Skin of body (tissue), 2 donors: ENCODE results near the gene NSUN4. TPM values are rescaled to one million over a fixed set of nuclear protein-coding genes. Genes with fewer than 3 reads are reported as not detected.

ENCODE experiments used
- DNase-seq: peaks from one replicate; lab custom pipeline; 2025; lab: John Stamatoyannopoulos, UW
- total RNA-seq: library from RNA; depleted of rRNA; stranded (reverse); fragments of >200 nt; gene quantifications from one replicate; pipeline ENCODE4 v1.2.3, GENCODE V29; 2014

The NSUN4 gene
- total RNA-seq, 1 donor from 2014 or later = 14.2 TPM

DNA sequence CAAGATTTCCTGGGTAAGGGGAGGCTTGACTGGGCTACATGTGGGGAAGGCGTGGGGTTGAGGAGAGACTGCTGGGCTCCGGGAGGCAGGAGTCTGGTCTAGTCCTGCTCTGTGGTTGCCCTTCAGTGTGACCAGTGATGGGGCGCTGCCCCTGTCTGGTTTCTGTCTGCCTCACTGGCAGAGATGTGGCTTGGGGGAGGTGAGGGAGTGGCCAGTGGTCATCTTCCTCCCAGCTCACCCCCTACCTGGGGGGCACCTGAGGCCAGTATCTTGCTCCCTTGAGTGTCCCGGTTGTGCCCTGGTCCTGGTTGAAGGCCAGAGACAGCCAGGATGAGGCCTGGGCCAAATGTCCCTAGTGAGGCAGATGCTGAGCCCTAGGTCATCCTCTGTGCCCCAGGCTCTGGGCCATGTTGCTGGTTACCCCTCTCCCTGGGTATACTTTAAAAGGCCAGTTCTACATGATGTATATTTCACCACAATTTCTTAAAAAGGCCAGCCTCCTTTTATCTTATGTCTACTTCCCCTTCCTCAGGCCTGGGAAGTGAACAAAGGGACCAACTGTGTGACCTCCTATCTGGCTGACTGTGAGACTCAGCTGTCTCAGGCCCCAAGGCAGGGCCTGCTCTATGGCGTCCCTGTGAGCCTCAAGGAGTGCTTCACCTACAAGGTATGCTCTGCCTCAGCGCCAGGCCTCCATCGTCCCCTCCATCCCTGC lies 64.0 kb downstream of the NSUN4 start:
- DNase-seq = no peak

DNA sequence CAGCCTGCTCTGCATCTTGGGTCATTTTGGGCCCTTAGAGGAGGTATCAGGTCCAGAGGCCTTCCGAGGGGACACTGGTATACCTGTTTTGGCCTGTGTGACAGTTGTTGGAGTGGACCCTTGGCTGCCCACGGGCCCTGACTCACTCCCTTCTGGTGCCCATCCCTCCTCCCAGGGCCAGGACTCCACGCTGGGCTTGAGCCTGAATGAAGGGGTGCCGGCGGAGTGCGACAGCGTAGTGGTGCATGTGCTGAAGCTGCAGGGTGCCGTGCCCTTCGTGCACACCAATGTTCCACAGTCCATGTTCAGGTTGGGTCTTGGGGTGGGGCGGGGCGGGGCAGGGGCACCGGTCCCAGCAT lies 64.6 kb downstream of the NSUN4 start:
- no peak for DNase-seq

DNA sequence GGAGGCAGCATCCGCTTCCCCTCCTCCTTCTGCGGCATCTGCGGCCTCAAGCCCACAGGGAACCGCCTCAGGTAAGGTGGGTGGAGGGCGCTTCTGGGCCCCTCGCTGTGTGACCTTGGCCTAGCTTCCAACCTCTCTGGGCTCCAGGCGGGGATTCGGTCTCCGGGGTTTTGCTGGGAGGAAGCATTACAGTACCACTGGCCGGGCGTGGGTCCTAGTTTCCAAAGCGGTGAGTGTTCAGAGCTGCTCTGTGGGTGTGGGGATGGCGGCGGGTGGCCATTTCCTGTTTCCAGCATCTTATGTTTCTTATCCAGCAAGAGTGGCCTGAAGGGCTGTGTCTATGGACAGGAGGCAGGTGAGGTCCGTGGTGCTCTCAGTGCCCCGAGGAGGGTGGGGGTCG lies 65.1 kb downstream of the NSUN4 start:
- DNase-seq = no peak

DNA sequence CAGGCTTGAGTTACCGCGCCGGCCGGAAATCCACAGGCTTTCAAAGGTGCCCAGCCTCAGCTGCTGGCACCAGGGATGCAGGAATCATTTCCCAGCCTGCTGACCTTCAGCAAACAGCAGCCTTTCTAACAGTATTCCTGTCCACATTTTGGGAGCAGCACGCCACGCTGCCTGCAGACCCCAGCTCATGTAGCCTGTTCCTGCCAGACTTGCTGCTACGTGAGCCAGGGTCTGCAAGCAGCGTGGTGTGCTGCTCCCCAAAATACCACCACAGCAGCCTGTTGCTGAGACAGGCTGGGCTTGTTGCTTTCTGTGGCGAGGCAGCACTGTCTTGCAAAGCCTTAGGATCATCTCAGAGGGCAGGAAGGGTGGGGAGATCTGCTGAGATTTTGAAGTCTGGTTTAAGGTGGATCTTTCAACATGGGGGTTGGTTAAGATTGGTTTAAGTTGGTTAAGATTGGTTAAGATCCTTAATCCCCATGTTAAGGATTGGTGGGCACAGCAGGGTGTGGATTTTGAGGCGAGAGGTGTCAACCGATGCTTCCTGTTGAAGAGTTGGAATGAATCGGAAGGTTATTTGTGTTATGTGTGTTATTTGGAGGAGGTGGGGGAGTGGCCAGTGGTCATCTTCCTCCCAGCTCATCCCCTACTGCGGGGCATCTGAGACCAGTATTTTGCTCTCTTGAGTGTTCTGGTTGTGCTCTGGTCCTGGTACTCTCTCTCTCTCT lies 66.4 kb downstream of the NSUN4 start:
- DNase-seq = no peak

DNA sequence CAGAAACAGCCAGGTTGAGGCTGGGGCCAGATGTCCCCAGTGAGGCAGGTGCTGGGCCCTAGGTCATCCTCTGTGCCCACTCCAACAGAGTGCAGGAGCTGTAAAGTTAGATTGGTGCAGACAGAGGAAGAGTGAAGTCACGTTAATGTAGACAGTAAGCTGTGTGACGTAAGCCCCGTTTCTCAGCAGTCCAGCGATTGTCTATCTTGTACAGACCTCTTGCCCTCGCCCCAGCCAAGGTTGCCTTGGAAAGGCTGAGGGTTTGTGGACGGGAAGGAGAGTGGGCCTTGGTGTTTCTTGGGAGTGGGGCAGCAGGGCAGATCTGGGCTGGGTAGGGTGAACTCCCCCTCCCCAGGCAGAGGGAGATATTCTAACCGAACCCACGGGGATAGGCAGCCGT lies 67.0 kb downstream of the NSUN4 start:
- no peak for DNase-seq

DNA sequence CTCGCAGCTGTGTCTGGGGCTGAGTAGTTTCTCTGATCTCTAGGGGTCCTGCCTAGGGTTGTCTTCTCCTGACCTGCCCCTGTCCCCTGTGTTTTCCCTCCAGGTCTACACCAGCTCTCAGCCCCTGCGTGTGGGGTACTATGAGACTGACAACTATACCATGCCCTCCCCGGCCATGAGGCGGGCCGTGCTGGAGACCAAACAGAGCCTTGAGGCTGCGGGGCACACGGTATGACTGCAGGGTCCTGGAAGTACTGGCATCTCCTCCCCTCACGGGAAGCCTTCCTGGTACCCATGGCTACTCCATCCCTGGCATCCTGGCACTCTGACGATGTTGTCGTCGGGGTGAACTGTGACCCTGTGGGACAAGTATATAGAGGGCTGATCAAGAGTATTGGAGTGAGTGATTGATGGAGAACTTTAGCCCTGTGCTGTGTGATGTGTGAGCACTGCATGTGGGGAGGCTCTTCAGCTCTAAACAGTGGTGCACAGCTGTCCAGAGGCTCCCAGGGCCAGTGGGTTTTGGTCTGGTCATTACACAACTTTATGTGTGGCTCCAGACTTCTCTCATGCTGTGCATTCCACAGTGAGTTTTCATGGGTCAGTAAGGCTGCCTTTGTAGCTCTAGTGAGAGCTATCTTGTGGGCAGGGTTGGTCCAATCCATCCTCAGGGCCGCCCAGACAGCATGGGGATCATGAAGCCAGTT lies 67.9 kb downstream of the NSUN4 start:
- DNase-seq = no peak

DNA sequence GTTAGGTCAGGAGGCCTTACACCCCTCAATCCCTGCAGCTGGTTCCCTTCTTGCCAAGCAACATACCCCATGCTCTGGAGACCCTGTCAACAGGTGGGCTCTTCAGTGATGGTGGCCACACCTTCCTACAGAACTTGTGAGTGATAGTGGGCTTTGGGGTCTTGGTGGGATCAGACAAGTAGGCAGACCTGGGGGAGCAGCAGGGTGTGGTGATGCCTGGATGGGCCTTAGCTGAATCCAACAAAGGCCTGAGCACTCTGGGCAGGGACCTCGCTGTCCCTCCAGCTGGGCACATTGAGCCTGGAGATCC lies 68.4 kb downstream of the NSUN4 start:
- no peak for DNase-seq

DNA sequence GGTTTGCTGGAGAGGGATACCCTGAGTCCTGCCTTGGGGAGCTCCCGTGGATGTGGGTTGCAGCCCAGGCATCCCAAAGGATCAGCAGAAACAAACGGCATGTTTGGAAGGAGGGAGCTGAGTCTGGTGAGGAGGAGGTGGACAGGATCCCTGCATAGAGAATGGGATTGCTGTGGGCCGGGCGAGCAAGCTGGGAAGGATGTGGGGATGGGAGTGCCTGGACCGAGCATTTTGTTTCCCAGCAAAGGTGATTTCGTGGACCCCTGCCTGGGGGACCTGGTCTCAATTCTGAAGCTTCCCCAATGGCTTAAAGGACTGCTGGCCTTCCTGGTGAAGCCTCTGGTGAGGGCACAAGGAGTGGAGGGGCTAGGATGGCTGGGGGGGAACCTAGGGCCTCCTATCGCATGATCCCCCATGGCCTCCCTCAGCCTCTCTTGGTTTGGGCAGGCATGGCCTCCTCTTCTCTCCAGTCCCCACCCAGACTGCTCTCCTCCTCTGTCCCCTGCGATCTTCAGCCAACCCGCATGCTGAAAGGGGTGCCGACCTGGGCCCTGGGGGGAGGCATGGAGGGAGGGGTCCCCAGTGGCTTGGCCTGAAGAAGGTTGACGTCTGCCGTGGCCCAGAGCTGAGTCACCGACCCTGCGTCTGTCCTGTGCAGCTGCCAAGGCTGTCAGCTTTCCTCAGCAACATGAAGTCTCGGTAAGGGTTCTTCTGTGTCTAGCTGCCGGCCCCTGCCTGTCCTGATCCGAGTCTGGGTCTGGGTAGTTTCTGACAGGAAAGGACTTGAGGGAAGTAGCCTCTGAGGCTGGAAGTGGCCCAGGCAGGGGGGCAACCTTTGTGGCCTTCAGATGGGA lies 69.8 kb downstream of the NSUN4 start:
- no peak for DNase-seq

DNA sequence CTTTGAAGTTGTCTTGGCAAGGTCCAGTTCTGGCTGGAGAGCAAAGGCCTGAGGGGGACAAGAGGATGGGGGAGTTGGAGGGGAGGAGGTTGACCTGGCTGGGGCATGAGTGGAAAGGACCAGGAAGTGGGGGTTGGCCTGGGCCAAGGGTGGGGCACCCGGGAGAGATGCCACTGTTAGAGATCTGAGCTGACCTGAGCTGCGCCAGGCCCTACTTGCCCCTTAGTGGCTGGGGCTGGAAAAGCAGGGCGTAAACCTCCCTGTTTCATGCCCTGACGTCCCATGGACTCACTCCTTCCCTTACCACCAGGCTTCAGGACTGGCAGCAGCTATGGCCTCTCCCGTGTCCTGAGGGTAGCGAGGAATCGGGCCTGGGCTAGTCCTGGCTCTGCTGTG lies 70.4 kb downstream of the NSUN4 start:
- DNase-seq = no peak

Other genes with a start within 250 kb of the NSUN4 start
- 5.5 TPM for gene PIK3R3, start 208.2 kb upstream of the NSUN4 start, total RNA-seq
- gene TSPAN1, start 165.7 kb upstream of the NSUN4 start, total RNA-seq = 0.39 TPM
- not detected for gene P3R3URF, start 164.3 kb upstream of the NSUN4 start, total RNA-seq
- gene POMGNT1, start 142.4 kb upstream of the NSUN4 start, total RNA-seq = 20.6 TPM
- gene LURAP1, start 137.5 kb upstream of the NSUN4 start, total RNA-seq = 2.3 TPM
- 4.6 TPM for gene RAD54L, start 93.0 kb upstream of the NSUN4 start, total RNA-seq
- gene LRRC41, start 37.2 kb upstream of the NSUN4 start, total RNA-seq = 48.4 TPM
- 353 TPM for gene UQCRH, start 37.1 kb upstream of the NSUN4 start, total RNA-seq
- 11.2 TPM for gene FAAH, start 53.5 kb downstream of the NSUN4 start, total RNA-seq
- not detected for gene DMBX1, start 149.0 kb downstream of the NSUN4 start, total RNA-seq
- not detected for gene KNCN, start 210.8 kb downstream of the NSUN4 start, total RNA-seq